GM12878 (cell line): Measurements from ENCODE around the gene RHOB. TPM values are rescaled to one million over a fixed set of nuclear protein-coding genes. Genes with fewer than 3 reads are reported as not detected.

Experiments
- CTCF ChIP-seq, 3 experiments: IDR thresholded peaks in 2 of 3; conservative IDR thresholded peaks in 1 of 3; 2 replicates each; pipeline ENCODE4 v1.5.1; 2011; ENCODE audit warnings: low read depth in 3 of 3, low read length in 3 of 3, mild to moderate bottlenecking in 3 of 3, control low read depth in 2 of 3, moderate library complexity in 2 of 3, inconsistent platforms in 1 of 3, mixed read lengths in 1 of 3; ENCODE audit not compliant: control insufficient read depth in 2 of 3, insufficient read depth in 1 of 3; ENCODE audit errors: extremely low read depth in 1 of 3
- E2F8 ChIP-seq: fragments of 450-650 bp; IDR thresholded peaks from 2 replicates; pipeline ENCODE4 v1.6.1; 2018; ENCODE audit warnings: mild to moderate bottlenecking, low read depth, moderate library complexity; ENCODE audit not compliant: partially characterized antibody
- LARP7 ChIP-seq: fragments of 450-650 bp; IDR thresholded peaks from 2 replicates; pipeline ENCODE4 v1.6.1; 2017; ENCODE audit warnings: mild to moderate bottlenecking
- STAT1 ChIP-seq: fragments of 450-650 bp; conservative IDR thresholded peaks from 2 replicates; pipeline ENCODE4 v1.6.1; 2014; ENCODE audit warnings: antibody characterized with exemption, mild to moderate bottlenecking
- YBX1 ChIP-seq: fragments of 450-650 bp; IDR thresholded peaks from 2 replicates; pipeline ENCODE4 v1.6.1; 2016; ENCODE audit warnings: antibody characterized with exemption
- ZBED1 ChIP-seq: IDR thresholded peaks from 2 replicates; pipeline ENCODE4 v1.6.1; 2016; ENCODE audit warnings: borderline replicate concordance
- ZNF592 ChIP-seq: fragments of 450-650 bp; IDR thresholded peaks from 2 replicates; pipeline ENCODE4 v1.6.1; 2017; ENCODE audit warnings: mild to moderate bottlenecking, moderate library complexity
- ZSCAN29 ChIP-seq: fragments of 450-650 bp; IDR thresholded peaks from 2 replicates; pipeline ENCODE4 v1.6.1; 2017; ENCODE audit warnings: mild to moderate bottlenecking, moderate library complexity
- polyA plus RNA-seq, 11 experiments: library from polyadenylated mRNA; depleted of rRNA in 4 of 11; unstranded in 6 of 11; stranded (reverse) in 5 of 11; fragments of >200 nt; fragmentation: Nextera tagmentation in 4 of 11; fragmentation: Illumina TruSeq in 1 of 11; extraction: Ambion mirVana in 4 of 11; extraction: Trizol in 1 of 11; gene quantifications; 1 replicate in 1 of 11; 2 replicates in 10 of 11; pipeline versions ENCODE4 v1.2.1 to v1.2.3, GENCODE V29; 2011 to 2016; ENCODE audit warnings: inconsistent platforms in 2 of 11, missing spikeins in 2 of 11, low read depth in 1 of 11
- total RNA-seq, 4 experiments: library from RNA; depleted of rRNA in 3 of 4; stranded (reverse); fragments of >200 nt in 3 of 4; fragmentation: Illumina TruSeq in 1 of 4; extraction: Trizol in 1 of 4; gene quantifications; 2 replicates each; pipeline versions ENCODE4 v1.2.1 to v1.2.3, GENCODE V29; 2013 to 2021

Gene RHOB
- total and polyA plus RNA-seq, 10 of the 15 experiments (the other 5 are each of a cell fraction or from before 2014, with no cell fraction given): 0.03 to 4.5 (median 1.2) TPM

GRCh38 chr2:20485612-20486388, 38.9 kb downstream of the RHOB start (continued):
- no peak for TF ChIP-seq E2F8
- no peak for TF ChIP-seq ZBED1
- no peak for TF ChIP-seq ZNF592
- TF ChIP-seq LARP7: no peak
- no peak for TF ChIP-seq CTCF (IDR thresholded peaks at IDR 0.05 in 2 of 3, conservative IDR thresholded peaks at IDR 0.05 in 1 of 3; ENCODE audit: control insufficient read depth in 2 of 3, extremely low read depth in 1 of 3, insufficient read depth in 1 of 3, low read depth in 3 of 3, low read length in 3 of 3)
- no peak for TF ChIP-seq ZSCAN29
- no peak for TF ChIP-seq YBX1
- TF ChIP-seq STAT1: no peak
